Natural killer cell (primary cell): ENCODE data around the gene PHACTR3. TPM values are rescaled to one million over a fixed set of nuclear protein-coding genes. Genes with fewer than 3 reads are reported as not detected.

Experiments used
- ATAC-seq, 3 donors: fragments of 150-1000 bp in 2 of 3; fragments of 200-7000 bp in 1 of 3; cut with Tn5 transposase; 1 replicate in 1 of 3; 2 replicates in 2 of 3; pipeline ENCODE4 v1.10.0; 2021; ENCODE audit warnings: mild to moderate bottlenecking in 2 of 3, moderate library complexity in 2 of 3
- DNase-seq, 2 donors: peaks; one replicate each; pipeline versions ENCODE4 v3.0.0 to v3.0.0-alpha.2; 2013 to 2021; ENCODE audit warnings: mixed read lengths in 1 of 2
- H3K27ac ChIP-seq: one replicate; pipeline ENCODE4 v1.5.1; 2013; ENCODE audit warnings: mild to moderate bottlenecking, low read length
- H3K27me3 ChIP-seq: one replicate; pipeline ENCODE4 v1.6.1; 2013; ENCODE audit warnings: low read length; ENCODE audit not compliant: control insufficient read depth, insufficient read depth
- H3K36me3 ChIP-seq: one replicate; pipeline ENCODE4 v1.6.1; 2013; ENCODE audit warnings: low read length; ENCODE audit not compliant: control insufficient read depth, insufficient read depth
- H3K4me1 ChIP-seq: one replicate; pipeline ENCODE4 v1.6.1; 2013; ENCODE audit warnings: low read length; ENCODE audit not compliant: control insufficient read depth, insufficient read depth
- H3K4me3 ChIP-seq: one replicate; pipeline ENCODE4 v1.5.1; 2013; ENCODE audit warnings: low read length
- H3K9me3 ChIP-seq: one replicate; pipeline ENCODE4 v1.6.1; 2013; ENCODE audit warnings: low read length; ENCODE audit not compliant: control insufficient read depth, insufficient read depth
- H3K27ac Mint-ChIP-seq, 2 donors: one replicate each; pipeline ENCODE4 v1.8.0; 2022; ENCODE audit warnings: mild to moderate bottlenecking in 2 of 2, mixed read lengths in 2 of 2, moderate library complexity in 1 of 2
- H3K27me3 Mint-ChIP-seq, 2 donors: one replicate each; pipeline ENCODE4 v1.8.0; 2022; ENCODE audit warnings: low read depth in 2 of 2, mixed read lengths in 2 of 2
- H3K36me3 Mint-ChIP-seq: one replicate; pipeline ENCODE4 v1.8.0; 2022; ENCODE audit warnings: mixed read lengths
- H3K4me1 Mint-ChIP-seq, 2 donors: one replicate each; pipeline ENCODE4 v1.8.0; 2022; ENCODE audit warnings: mixed read lengths in 2 of 2
- H3K4me3 Mint-ChIP-seq: one replicate; pipeline ENCODE4 v1.8.0; 2022; ENCODE audit warnings: mild to moderate bottlenecking, moderate library complexity, mixed read lengths
- H3K9me3 Mint-ChIP-seq, 2 donors: one replicate each; pipeline ENCODE4 v1.8.0; 2022; ENCODE audit warnings: mixed read lengths in 2 of 2
- CTCF ChIP-seq: fragments of 200-600 bp; IDR thresholded peaks from one replicate; pipeline ENCODE4 v1.8.0; 2022; ENCODE audit warnings: antibody characterized with exemption
- WGBS: methylation state at CpG from one replicate; pipeline ENCODE4 v1.1.7; 2013; ENCODE audit warnings: missing lambda C conversion rate; ENCODE audit not compliant: insufficient coverage; 5-methylcytosine and 5-hydroxymethylcytosine counted together
- intact Hi-C: fragments of 100-400 bp; cut with micrococcal nuclease; formaldehyde crosslinking; loops from one replicate; pipeline ENCODE4 v1.14.2; 2022
- total RNA-seq, 4 donors: library from RNA; stranded (reverse); fragments of 120-200 nt in 1 of 4; gene quantifications; one replicate each; pipeline versions ENCODE4 v1.2.3 to v1.2.4, GENCODE V29; 2013 to 2022

Gene PHACTR3
- total RNA-seq, 3 donors from 2014 or later (not counting 1 experiment from before 2014, with no cell fraction given) = not detected

- no peak overlapping the region for H3K4me3 ChIP-seq
- H3K27ac ChIP-seq = no peak overlapping the region
- no peaks in the 10 kb centered on the region for H3K36me3 ChIP-seq
- H3K9me3 ChIP-seq = peaks cover 5% of the 10 kb centered on the region
- H3K27me3 ChIP-seq = no peaks in the 10 kb centered on the region
- 67% methylated on average over 4 of the region's 4 CpGs for WGBS
- Mint-ChIP-seq H3K9me3 (peaks cover 6% of the 10 kb centered on the region in 2 donors), H3K4me3 (no peak overlapping the region), H3K27ac (no peak overlapping the region), H3K36me3 (peaks cover 6% of the 10 kb centered on the region), H3K27me3 (peaks cover 8 to 11% of the 10 kb centered on the region in 2 donors), H3K4me1 (no peaks in the 10 kb centered on the region)
- intact Hi-C loops = no loop called here
- ATAC-seq (no peak), DNase-seq (no peak)
- no peak for TF ChIP-seq CTCF
- no peaks in the 10 kb centered on the region for H3K4me1 ChIP-seq
Observed at GRCh38 chr20:59802018-59802417, 197.7 kb downstream of the PHACTR3 start.

DNA sequence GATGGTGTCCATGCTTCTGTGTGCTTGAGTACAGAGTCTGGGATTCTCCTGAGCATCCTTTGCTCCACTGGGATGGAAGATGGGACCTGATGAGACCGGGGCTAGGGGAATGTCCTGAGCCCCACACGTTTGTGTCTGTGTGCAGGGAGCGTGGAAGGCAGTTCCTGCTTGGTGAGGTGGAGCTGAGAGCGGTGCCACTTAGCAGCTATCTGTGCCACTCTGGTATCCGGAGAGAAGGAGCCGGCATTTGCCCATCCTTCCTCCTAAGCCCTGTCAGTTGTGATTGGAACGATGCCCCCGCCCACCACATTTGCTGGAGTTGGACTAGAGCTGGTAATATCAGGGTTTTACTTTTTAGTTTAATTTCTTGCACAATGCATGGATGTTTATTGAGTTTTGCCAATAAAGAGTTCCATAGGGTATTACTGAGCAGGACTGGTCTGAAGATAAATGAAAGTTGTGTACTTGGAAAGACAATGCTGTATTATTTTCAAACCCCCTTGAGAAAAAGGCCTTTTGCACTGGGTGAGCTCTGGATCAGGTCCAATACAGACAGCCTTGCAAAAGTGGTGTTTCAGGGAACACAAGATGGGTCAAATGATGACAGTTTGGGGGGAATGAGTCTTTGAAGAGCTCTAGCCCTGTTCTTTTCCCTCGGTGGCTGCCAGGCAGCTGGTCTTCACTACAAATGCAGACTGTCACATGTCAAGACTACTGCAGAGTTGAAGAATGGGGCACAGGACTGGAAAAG, 198.3 kb downstream of the PHACTR3 start:
- no peak overlapping the region for H3K4me3 ChIP-seq
- TF ChIP-seq CTCF = no peak
- H3K36me3 ChIP-seq = no peaks in the 10 kb centered on the region
- ATAC-seq = no peak
- peaks cover 5 to 6% of the 10 kb centered on the region in 2 donors for H3K27me3 Mint-ChIP-seq
- DNase-seq = no peak
- H3K36me3 Mint-ChIP-seq = no peaks in the 10 kb centered on the region
- H3K4me1 Mint-ChIP-seq = no peaks in the 10 kb centered on the region
- intact Hi-C loops = no loop called here
- no peak overlapping the region for H3K27ac ChIP-seq
- WGBS = 76% methylated on average over 9 of the region's 9 CpGs
- H3K27ac Mint-ChIP-seq = no peak overlapping the region
- H3K4me3 Mint-ChIP-seq = no peak overlapping the region
- no peaks in the 10 kb centered on the region for H3K27me3 ChIP-seq
- peaks cover 3 to 6% of the 10 kb centered on the region in 2 donors for H3K9me3 Mint-ChIP-seq
- no peaks in the 10 kb centered on the region for H3K4me1 ChIP-seq
- peaks cover 5% of the 10 kb centered on the region for H3K9me3 ChIP-seq

DNA sequence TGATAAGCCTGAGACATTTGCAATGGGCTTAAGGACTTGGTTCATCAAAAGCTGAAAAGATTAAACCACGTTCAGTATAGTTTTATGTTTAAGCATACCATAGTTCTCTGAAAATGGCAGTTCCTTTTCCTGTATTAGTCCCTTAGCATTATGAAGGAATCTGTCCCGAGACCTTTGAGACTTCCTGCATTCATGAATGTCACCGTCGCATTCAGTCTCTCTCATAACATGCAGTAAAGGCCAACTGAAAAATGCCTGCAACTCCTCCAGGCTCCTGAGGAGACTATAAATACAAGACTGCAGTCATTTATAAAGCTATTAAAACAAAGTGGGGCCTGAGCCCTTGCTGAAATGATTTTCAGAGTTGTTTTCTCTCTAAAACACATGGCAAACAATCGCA, 200.0 kb downstream of the PHACTR3 start:
- Histone ChIP-seq H3K4me1 (no peaks in the 10 kb centered on the region), H3K27ac (no peak overlapping the region), H3K9me3 (peaks cover 5% of the 10 kb centered on the region), H3K27me3 (no peaks in the 10 kb centered on the region), H3K36me3 (no peaks in the 10 kb centered on the region), H3K4me3 (no peak overlapping the region)
- Mint-ChIP-seq H3K27me3 (peaks cover 0 to 6% of the 10 kb centered on the region in 2 donors), H3K4me1 (no peaks in the 10 kb centered on the region), H3K36me3 (no peaks in the 10 kb centered on the region), H3K9me3 (peaks cover 3 to 6% of the 10 kb centered on the region in 2 donors), H3K27ac (no peak overlapping the region), H3K4me3 (no peak overlapping the region)
- no peak for DNase-seq
- intact Hi-C loops = no loop called here
- WGBS = 34% methylated on average over 5 of the region's 5 CpGs
- no peak for TF ChIP-seq CTCF
- no peak for ATAC-seq
